HepG2 (cell line): ENCODE measurements around the gene PANK4. TPM values are rescaled to one million over a fixed set of nuclear protein-coding genes. Genes with fewer than 3 reads are reported as not detected.
A peak's percentile ranks its signal among the peaks of the same experiment; 100 is the strongest.

Source experiments
- HNF4G ChIP-seq, 2 experiments: sonication (generic) in 1 of 2; formaldehyde crosslinking in 1 of 2; IDR thresholded peaks; 2 replicates each; pipeline versions ENCODE4 v1.4.0 to v1.6.1; 2011 to 2020; ENCODE audit warnings: borderline replicate concordance in 2 of 2, low read depth in 2 of 2, mild to moderate bottlenecking in 2 of 2, low read length in 1 of 2, missing genetic modification reagents in 1 of 2, moderate library complexity in 1 of 2
- HOXA5 ChIP-seq: sonication (generic); formaldehyde crosslinking; IDR thresholded peaks from 2 replicates; pipeline ENCODE4 v1.4.0; 2020; ENCODE audit warnings: missing genetic modification reagents
- KLF15 ChIP-seq: sonication (generic); formaldehyde crosslinking; IDR thresholded peaks from 2 replicates; pipeline ENCODE4 v1.8.1; 2023; ENCODE audit warnings: borderline replicate concordance, mild to moderate bottlenecking, inconsistent platforms, missing genetic modification reagents, mixed read lengths
- NFKB2 ChIP-seq: sonication (generic); formaldehyde crosslinking; IDR thresholded peaks from 2 replicates; pipeline ENCODE4 v1.4.0; 2020; ENCODE audit warnings: missing genetic modification reagents, borderline replicate concordance
- POLR2AphosphoS2 ChIP-seq: IDR thresholded peaks from 2 replicates; pipeline ENCODE4 v1.6.1; 2011; ENCODE audit warnings: low read depth, low read length, improper control_type of control experiment
- RAD21 ChIP-seq: fragments of 450-650 bp; formaldehyde crosslinking; IDR thresholded peaks from 2 replicates; pipeline ENCODE4 v1.5.0; 2020; ENCODE audit warnings: mild to moderate bottlenecking
- RXRB ChIP-seq: IDR thresholded peaks from 2 replicates; pipeline ENCODE4 v1.6.1; 2016; ENCODE audit warnings: borderline replicate concordance, missing genetic modification reagents, missing compliant biosample characterization
- ZNF414 ChIP-seq: sonication (generic); formaldehyde crosslinking; IDR thresholded peaks from 2 replicates; pipeline ENCODE4 v1.5.0; 2020; ENCODE audit warnings: missing genetic modification reagents
- ZNF772 ChIP-seq: sonication (generic); formaldehyde crosslinking; IDR thresholded peaks from 2 replicates; pipeline ENCODE4 v1.5.0; 2020; ENCODE audit warnings: mild to moderate bottlenecking, missing genetic modification reagents
- polyA plus RNA-seq, 8 experiments: library from polyadenylated mRNA; depleted of rRNA in 3 of 8; stranded (reverse) in 7 of 8; unstranded in 1 of 8; fragments of >200 nt; fragmentation: Illumina TruSeq in 4 of 8; extraction: Trizol in 4 of 8; gene quantifications; 2 replicates each; pipeline versions ENCODE4 v1.2.1 to v1.2.3, GENCODE V29; 2011 to 2016; ENCODE audit warnings: low read depth in 4 of 8, missing spikeins in 1 of 8, mixed read lengths in 1 of 8; ENCODE audit not compliant: insufficient read depth in 1 of 8
- total RNA-seq, 5 experiments: library from RNA; depleted of rRNA; stranded (reverse); fragments of >200 nt; fragmentation: Illumina TruSeq; extraction: Trizol; gene quantifications; 2 replicates each; pipeline ENCODE4 v1.2.3, GENCODE V29; 2016; ENCODE audit warnings: low read depth in 1 of 5
- TF ChIP-seq, protein P1 (sequence below): IDR thresholded peaks from 2 replicates; pipeline ENCODE4 v1.6.1; 2016; ENCODE audit warnings: missing compliant biosample characterization, missing genetic modification reagents, borderline replicate concordance
- TF ChIP-seq, protein P2 (sequence below): sonication (generic); formaldehyde crosslinking; conservative IDR thresholded peaks from 2 replicates; pipeline ENCODE4 v1.4.0; 2020; ENCODE audit warnings: missing genetic modification reagents
- TF ChIP-seq, protein P3 (sequence below): sonication (generic); formaldehyde crosslinking; IDR thresholded peaks from 2 replicates; pipeline ENCODE4 v1.8.1; 2023; ENCODE audit warnings: missing genetic modification reagents, mild to moderate bottlenecking, borderline replicate concordance
- TF ChIP-seq, protein P4 (sequence below): sonication (generic); formaldehyde crosslinking; conservative IDR thresholded peaks from 2 replicates; pipeline ENCODE4 v1.8.0; 2022; ENCODE audit warnings: mild to moderate bottlenecking, moderate library complexity, missing genetic modification reagents
- TF ChIP-seq, protein P5 (sequence below): sonication (generic); formaldehyde crosslinking; IDR thresholded peaks from 2 replicates; pipeline ENCODE4 v1.4.0; 2020; ENCODE audit warnings: mild to moderate bottlenecking, missing genetic modification reagents
- TF ChIP-seq, protein P6 (sequence below): IDR thresholded peaks from 2 replicates; pipeline ENCODE4 v1.6.1; 2016; ENCODE audit warnings: mild to moderate bottlenecking

PANK4 gene
- total and polyA plus RNA-seq, 2 of the 13 experiments (the other 11 are each of a cell fraction or from before 2014, with no cell fraction given) = 17.4 to 19.3 TPM

- 0 out of 2 replicates have a peak, but pooled peaks have one; percentile 25 for TF ChIP-seq ZNF772
- TF ChIP-seq, protein P1, sequence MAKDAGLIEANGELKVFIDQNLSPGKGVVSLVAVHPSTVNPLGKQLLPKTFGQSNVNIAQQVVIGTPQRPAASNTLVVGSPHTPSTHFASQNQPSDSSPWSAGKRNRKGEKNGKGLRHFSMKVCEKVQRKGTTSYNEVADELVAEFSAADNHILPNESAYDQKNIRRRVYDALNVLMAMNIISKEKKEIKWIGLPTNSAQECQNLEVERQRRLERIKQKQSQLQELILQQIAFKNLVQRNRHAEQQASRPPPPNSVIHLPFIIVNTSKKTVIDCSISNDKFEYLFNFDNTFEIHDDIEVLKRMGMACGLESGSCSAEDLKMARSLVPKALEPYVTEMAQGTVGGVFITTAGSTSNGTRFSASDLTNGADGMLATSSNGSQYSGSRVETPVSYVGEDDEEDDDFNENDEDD (CRISPR knock-in tag) = peak; percentile 17; the same call in 1 of the 2 replicates
- no peak for TF ChIP-seq KLF15
- TF ChIP-seq, protein P2, sequence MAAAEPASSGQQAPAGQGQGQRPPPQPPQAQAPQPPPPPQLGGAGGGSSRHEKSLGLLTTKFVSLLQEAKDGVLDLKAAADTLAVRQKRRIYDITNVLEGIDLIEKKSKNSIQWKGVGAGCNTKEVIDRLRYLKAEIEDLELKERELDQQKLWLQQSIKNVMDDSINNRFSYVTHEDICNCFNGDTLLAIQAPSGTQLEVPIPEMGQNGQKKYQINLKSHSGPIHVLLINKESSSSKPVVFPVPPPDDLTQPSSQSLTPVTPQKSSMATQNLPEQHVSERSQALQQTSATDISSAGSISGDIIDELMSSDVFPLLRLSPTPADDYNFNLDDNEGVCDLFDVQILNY = no peak
- no peak for TF ChIP-seq RAD21 (CRISPR knock-in tag)
- TF ChIP-seq, protein P3, sequence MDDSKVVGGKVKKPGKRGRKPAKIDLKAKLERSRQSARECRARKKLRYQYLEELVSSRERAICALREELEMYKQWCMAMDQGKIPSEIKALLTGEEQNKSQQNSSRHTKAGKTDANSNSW = no peak
- TF ChIP-seq RXRB (CRISPR knock-in tag) = no peak
- TF ChIP-seq POLR2AphosphoS2 = no peak
- TF ChIP-seq, protein P4, sequence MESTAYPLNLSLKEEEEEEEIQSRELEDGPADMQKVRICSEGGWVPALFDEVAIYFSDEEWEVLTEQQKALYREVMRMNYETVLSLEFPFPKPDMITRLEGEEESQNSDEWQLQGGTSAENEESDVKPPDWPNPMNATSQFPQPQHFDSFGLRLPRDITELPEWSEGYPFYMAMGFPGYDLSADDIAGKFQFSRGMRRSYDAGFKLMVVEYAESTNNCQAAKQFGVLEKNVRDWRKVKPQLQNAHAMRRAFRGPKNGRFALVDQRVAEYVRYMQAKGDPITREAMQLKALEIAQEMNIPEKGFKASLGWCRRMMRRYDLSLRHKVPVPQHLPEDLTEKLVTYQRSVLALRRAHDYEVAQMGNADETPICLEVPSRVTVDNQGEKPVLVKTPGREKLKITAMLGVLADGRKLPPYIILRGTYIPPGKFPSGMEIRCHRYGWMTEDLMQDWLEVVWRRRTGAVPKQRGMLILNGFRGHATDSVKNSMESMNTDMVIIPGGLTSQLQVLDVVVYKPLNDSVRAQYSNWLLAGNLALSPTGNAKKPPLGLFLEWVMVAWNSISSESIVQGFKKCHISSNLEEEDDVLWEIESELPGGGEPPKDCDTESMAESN (CRISPR knock-in tag) = 0 out of 2 replicates have a peak, but pooled peaks have one; percentile 60
- peak; percentile 41 for TF ChIP-seq HNF4G (IDR thresholded peaks at IDR 0.05; ENCODE audit: borderline replicate concordance, low read depth, low read length)
- peak; percentile 27; the same call in 1 of the 2 replicates for TF ChIP-seq HNF4G (CRISPR knock-in tag; IDR thresholded peaks at IDR 0.05; ENCODE audit: borderline replicate concordance, low read depth)
- peak; percentile 38; the same call in 1 of the 2 replicates for TF ChIP-seq HOXA5
- peak; percentile 18; the same call in 1 of the 2 replicates for TF ChIP-seq NFKB2 (CRISPR knock-in tag)
- TF ChIP-seq ZNF414 (CRISPR knock-in tag) = no peak
- TF ChIP-seq, protein P5, sequence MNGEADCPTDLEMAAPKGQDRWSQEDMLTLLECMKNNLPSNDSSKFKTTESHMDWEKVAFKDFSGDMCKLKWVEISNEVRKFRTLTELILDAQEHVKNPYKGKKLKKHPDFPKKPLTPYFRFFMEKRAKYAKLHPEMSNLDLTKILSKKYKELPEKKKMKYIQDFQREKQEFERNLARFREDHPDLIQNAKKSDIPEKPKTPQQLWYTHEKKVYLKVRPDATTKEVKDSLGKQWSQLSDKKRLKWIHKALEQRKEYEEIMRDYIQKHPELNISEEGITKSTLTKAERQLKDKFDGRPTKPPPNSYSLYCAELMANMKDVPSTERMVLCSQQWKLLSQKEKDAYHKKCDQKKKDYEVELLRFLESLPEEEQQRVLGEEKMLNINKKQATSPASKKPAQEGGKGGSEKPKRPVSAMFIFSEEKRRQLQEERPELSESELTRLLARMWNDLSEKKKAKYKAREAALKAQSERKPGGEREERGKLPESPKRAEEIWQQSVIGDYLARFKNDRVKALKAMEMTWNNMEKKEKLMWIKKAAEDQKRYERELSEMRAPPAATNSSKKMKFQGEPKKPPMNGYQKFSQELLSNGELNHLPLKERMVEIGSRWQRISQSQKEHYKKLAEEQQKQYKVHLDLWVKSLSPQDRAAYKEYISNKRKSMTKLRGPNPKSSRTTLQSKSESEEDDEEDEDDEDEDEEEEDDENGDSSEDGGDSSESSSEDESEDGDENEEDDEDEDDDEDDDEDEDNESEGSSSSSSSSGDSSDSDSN (CRISPR knock-in tag) = no peak
- TF ChIP-seq, protein P6, sequence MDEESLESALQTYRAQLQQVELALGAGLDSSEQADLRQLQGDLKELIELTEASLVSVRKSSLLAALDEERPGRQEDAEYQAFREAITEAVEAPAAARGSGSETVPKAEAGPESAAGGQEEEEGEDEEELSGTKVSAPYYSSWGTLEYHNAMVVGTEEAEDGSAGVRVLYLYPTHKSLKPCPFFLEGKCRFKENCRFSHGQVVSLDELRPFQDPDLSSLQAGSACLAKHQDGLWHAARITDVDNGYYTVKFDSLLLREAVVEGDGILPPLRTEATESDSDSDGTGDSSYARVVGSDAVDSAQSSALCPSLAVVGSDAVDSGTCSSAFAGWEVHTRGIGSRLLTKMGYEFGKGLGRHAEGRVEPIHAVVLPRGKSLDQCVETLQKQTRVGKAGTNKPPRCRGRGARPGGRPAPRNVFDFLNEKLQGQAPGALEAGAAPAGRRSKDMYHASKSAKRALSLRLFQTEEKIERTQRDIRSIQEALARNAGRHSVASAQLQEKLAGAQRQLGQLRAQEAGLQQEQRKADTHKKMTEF (CRISPR knock-in tag) = peak; percentile 28; the same call in 1 of the 2 replicates
Observed at GRCh38 chr1:2496087-2496622, 30.2 kb downstream of the PANK4 start (continued).
